HG02840 (cell line): ENCODE measurements around the gene GLI3.

Experiments used
- ATAC-seq: cut with Tn5 transposase; IDR thresholded peaks from one replicate; pipeline ENCODE4 v1.9.1; 2021; ENCODE audit warnings: mild to moderate bottlenecking, moderate library complexity, moderate number of reproducible peaks; ENCODE audit not compliant: unreplicated experiment, low FRiP score

GLI3 gene

GRCh38 chr7:42183547-42183946 lies 53.5 kb downstream of the GLI3 start:
- no peak for ATAC-seq

- ATAC-seq = no peak
Observed at GRCh38 chr7:42181566-42181965, 55.4 kb downstream of the GLI3 start.

DNA sequence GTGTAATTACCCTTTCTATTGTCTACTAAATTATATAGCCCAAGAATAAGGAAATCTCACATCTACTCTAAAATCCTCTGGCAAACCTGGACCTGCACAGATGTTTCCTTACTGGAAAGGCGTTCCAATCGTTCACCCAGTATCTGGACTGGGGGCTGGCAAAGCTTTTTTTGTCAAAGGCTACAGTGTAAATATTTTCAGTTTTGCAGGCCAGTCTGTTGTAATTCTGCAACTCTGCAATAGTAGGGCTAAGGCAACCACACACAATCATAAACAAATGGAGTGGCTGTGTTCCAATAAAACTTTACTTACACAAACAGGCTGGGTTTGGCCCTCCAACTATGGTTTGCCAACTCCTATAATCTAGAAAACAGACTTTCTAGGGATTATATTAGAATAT lies 56.2 kb downstream of the GLI3 start:
- ATAC-seq = no peak

- no peak for ATAC-seq
Observed at GRCh38 chr7:42176724-42177101, 60.3 kb downstream of the GLI3 start.

- no peak for ATAC-seq
Observed at GRCh38 chr7:42175834-42176723, 60.9 kb downstream of the GLI3 start.

DNA sequence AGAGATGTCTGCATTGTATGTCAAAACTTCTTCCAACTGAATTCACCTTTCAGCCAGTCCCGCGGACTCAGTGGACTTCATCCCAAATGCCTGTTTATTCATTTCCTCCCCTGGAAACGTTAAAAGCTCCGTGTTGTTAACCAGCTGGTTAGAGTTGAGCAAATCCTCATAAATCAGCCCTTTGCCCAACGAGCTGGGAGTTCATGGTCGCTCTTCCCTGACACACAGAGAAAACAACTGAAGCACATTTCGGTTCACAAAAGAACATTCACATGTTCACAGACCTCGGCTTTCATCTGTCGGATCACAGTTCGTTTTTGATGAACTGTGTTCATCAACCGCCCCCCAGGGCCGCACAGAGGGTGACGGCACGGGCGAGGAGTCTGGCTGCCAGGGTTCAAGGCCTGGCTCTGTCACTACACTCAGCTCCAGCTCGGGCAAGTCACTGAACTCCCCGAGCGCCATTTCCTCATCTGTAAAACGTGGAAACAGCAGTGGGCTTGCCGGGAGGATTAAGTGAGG lies 62.6 kb downstream of the GLI3 start:
- ATAC-seq = no peak

DNA sequence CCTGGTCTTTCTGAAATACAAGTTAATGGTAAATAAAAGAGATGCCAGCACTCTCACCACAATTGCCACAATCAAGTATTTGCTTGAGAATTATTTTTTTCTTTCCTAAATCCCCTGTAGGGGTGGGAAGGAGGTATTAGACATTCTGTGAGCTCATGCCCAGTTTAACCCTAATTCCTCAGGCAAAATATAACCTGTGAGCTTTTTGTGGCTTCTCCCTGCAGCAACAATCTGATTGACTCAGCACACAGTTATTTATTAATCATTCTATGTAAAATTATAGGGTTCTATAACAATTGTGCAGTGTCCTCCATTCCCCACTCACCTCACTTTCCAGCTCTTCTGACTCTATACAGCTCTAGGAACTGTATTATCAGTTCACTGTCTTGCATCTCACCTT lies 66.3 kb downstream of the GLI3 start:
- ATAC-seq = no peak

GRCh38 chr7:42168512-42168911 lies 68.5 kb downstream of the GLI3 start:
- no peak for ATAC-seq

GRCh38 chr7:42167631-42168236 lies 69.3 kb downstream of the GLI3 start:
- ATAC-seq = no peak

- no peak for ATAC-seq
Observed at GRCh38 chr7:42167206-42167605, 69.8 kb downstream of the GLI3 start.

DNA sequence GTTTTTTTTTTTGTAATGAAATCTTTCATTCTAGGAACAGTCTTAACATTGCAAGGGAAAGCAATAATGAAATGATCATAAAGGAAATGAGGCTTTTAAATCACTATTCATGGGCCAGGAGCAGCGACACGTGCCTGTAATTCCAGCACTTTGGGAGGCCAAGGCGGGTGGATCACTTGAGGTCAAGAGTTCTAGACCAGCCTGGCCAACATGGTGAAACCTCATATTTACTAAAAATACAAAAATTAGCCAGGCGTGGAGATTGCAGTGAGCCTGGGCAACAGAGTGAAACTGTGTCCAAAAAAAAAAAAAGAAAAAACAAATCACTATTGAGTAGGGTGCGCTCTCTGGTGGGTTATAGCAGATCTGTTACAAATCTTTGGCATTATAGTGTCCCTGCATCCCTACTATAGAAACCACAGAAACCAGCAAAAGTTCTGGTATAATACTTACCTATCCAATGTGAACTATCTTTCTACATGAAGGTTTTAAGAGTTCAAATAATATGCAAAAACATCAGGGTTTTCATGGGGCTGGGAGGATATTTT lies 72.1 kb downstream of the GLI3 start:
- ATAC-seq = no peak

DNA sequence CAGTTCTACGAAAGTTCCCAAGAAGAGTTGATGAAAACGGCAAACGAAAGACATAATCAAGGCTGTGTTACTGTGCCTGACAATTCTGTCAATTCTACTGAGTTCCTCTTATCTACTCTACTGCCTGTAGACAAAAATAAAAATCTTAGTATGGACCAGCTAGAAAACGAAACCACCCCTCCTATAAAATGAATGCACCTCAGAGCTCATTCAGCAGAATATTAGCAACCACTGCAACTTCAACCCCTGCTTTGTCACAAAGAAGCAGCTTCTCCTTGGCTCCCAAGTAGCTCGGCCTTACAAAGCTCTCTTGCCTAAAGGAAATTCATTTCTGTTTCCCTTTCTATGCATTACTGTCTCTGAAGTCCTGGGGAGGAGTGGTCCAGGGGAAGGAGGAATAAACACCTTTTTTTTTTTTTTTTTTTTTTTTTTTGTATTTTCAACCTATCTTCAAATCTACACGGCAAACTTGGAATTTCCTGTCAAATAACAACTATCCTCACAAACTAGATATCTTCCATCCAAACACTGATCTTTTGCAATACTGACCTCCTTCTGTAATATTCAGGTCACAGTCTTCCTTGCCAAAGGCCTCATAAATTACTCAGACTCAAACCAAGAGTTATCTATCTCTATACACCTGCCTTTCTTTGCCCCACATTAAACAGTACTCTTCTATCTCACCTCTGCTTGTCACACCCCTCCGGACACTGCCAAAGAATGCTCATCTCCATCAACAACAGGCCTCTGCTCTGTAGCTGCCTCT lies 74.3 kb downstream of the GLI3 start:
- ATAC-seq = no peak

DNA sequence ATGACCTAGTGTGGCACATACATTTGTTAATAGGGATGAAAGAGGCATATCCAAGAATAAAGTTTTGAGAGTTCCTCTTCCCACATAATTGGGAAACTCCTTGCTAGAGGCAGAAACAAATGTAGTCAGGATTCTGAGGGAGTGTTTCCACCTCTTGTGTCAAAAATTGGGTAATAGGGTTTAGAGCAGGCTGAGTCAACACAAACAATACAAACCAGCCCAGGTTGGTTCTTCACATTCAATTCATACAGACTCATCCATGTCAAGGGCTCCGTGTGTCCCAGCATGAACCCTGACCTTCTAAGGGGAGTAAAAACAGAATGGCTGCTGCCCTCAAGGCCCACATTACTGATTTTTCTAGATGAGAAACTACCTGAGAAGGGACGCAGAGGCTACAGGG lies 75.3 kb downstream of the GLI3 start:
- ATAC-seq = no peak

GRCh38 chr7:42161110-42161509 lies 75.9 kb downstream of the GLI3 start:
- ATAC-seq = no peak

DNA sequence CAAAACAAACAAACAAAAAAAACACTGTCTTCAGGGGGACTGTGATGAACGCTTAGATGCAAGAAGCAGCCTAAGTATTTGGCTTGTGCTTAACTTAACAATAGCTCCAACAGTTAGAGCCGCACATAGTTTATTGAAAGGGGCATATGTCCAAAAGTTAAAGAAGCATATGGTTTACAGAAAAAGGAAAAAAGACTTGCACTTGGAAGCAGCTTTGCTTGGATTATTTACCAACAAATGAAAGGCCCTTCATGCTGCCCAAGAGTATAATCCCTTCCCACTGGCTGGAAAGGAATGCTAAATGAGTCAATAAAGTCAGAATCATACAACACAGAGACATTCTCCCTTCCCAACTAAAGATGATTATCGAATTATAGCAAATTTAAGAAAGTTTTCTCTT lies 77.9 kb downstream of the GLI3 start:
- ATAC-seq = no peak

DNA sequence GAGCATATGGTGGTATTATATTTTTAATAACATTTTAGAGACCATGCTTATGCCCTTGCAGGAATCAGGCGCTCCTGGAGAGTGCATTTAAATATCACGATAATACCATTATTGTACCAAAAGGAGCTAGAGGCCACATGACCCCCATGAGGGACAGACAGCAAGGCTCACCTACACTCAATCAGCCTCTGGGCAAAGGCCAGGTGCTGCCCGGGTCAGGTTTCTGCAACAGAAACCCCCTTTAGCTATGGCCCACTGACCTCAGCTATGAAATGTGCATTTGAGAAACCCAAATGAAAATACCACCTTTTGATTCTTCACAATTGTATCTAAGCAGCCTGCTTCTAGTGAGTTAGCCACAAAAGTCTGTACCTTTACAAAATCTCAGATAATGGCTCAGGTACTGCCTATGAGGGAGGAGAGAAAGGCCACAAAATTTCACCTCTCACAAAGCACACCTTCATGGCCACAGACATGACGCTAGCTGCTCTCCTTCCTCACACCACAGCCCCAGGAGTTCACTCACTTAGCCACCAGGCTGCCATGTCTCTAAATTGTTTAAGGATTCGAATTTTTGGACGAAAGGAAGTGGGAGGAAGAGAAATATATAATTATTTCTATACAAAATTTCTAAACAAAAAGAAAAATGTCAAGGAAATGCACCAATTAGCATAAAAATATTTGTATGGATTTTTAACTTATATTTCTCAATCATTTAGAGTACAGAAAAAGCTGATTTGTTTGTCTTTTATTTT lies 79.9 kb downstream of the GLI3 start:
- ATAC-seq = no peak

DNA sequence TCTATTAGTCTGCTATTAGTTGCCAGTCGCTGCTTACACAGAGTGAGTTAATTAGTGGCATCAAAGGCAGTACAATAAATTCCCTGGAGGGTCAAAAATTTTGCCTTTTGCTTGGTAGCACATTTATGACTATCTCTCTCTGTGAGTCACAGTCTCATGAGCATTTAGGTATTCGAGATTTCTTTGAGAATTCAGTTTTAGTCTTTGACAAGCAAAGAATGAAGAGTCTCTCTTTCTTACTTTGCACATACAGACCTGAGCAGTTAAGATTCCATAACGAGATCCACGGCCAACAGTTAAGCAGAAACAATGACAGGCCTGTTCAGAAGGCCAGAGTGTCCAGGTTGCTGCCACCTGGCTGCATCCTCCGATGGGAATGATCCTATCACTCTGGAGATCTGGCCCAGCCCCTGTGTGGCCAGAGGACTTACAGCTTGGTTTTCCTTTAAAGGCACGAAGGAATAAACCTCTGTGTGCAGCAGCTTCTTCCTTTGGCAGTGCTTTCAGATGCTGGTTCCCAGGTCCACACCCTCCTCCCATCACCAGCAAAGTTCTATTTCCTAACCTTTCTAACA lies 80.6 kb downstream of the GLI3 start:
- ATAC-seq = no peak

DNA sequence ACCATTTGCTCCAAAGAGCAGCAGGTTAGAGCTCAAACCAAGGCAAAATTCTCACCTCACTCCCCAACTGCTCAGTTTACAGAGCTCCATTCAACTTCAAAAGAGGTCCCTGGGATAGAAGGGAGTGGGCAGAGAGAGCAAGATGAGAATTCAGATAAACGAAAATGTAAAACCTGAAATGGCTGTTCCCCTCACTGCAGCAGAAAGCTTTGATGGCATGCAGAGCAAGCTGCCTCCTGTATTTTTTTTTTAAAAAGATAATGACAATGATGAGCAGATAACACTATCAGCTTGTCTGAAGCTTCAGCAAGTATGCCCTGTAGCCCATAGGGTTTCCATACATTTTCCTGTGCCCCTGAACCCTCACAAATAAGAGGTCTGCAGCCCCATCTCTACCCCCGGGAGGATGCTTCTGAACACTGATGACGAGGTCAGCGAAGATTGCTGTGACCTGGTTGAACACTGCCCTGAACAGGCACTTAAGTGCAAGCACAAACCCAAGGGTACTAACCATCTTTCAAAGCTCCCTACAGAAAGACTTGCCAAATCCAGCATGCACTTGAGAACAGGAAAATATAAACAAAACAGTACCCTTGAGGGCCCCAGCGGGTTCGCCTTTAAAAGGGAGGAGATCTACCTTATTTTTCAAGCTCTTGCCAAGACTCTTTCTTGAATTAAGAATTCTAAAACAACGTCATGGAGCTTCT lies 81.3 kb downstream of the GLI3 start:
- ATAC-seq = no peak

DNA sequence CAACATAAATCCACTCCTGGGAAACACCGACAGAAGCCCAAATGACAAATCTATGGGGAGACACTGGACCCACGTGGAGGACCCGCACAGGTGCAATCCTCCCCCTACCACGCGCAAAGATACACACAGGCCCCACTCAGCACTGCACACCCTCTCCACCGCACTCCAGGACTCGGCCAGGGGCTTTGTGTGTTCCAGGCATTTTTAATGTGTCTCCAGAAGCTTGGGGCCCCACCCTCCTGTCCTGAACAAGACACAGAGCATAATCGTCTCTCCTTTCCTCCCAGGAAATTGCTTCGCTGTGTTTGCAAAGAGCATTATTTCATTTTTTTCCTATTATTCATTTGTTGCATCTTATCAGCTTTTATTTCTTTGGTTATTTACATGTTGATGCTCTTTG lies 82.8 kb downstream of the GLI3 start:
- ATAC-seq = no peak
